HuH-7.5 (cell line): ENCODE results near the gene ACSL6.

Experiments
- DNase-seq: peaks from one replicate; pipeline ENCODE4 v3.0.0; 2011; ENCODE audit warnings: low spot score

ACSL6 gene

GRCh38 chr5:131999441-132000240, 11.8 kb downstream of the ACSL6 start:
- DNase-seq, result no peak

GRCh38 chr5:131999041-131999440, 12.4 kb downstream of the ACSL6 start:
- no peak for DNase-seq

GRCh38 chr5:131998431-131999040, 12.9 kb downstream of the ACSL6 start:
- DNase-seq, result no peak

GRCh38 chr5:131997727-131998117, 13.7 kb downstream of the ACSL6 start:
- DNase-seq, result no peak

- DNase-seq, result no peak
These were observed 14.3 kb downstream of the ACSL6 start for GRCh38 chr5:131997026-131997726.

GRCh38 chr5:131996210-131997025, 15.0 kb downstream of the ACSL6 start:
- DNase-seq, result peak; percentile 27

GRCh38 chr5:131994533-131995226, 16.8 kb downstream of the ACSL6 start:
- DNase-seq, result no peak

- DNase-seq, result no peak
These were observed 17.4 kb downstream of the ACSL6 start for GRCh38 chr5:131994090-131994489.

- DNase-seq, result no peak
These were observed 17.8 kb downstream of the ACSL6 start for GRCh38 chr5:131993676-131994075.

GRCh38 chr5:131992370-131992769, 19.1 kb downstream of the ACSL6 start:
- no peak for DNase-seq

- no peak for DNase-seq
These were observed 19.7 kb downstream of the ACSL6 start for GRCh38 chr5:131991593-131992324.

GRCh38 chr5:131990716-131991115, 20.7 kb downstream of the ACSL6 start:
- no peak for DNase-seq

GRCh38 chr5:131988601-131989000, 22.9 kb downstream of the ACSL6 start:
- DNase-seq, result no peak

GRCh38 chr5:131987251-131987650, 24.2 kb downstream of the ACSL6 start:
- no peak for DNase-seq

- DNase-seq, result no peak
These were observed 25.1 kb downstream of the ACSL6 start for GRCh38 chr5:131986161-131986912.

GRCh38 chr5:131984956-131985665, 26.3 kb downstream of the ACSL6 start:
- DNase-seq, result no peak

- no peak for DNase-seq
These were observed 28.1 kb downstream of the ACSL6 start for GRCh38 chr5:131983244-131983771.

- no peak for DNase-seq
These were observed 29.9 kb downstream of the ACSL6 start for GRCh38 chr5:131981516-131981915.

GRCh38 chr5:131980696-131981095, 30.8 kb downstream of the ACSL6 start:
- no peak for DNase-seq
